ENCODE results near the gene SLC66A2.

- TF ChIP-seq CTCF (conservative IDR thresholded peaks at IDR 0.05; ENCODE audit: low read depth, low read length) (no peak), EZH2 (IDR thresholded peaks at IDR 0.05; ENCODE audit: low read length, unreplicated experiment) (no peak), EZH2phosphoT487 (IDR thresholded peaks at IDR 0.05; ENCODE audit: borderline replicate concordance, low read length) (no peak)
Observed at GRCh38 chr18:79972720-79973119, 21.3 kb upstream of the SLC66A2 start.
